ENCODE measurements around the gene ZNF554.

DNA sequence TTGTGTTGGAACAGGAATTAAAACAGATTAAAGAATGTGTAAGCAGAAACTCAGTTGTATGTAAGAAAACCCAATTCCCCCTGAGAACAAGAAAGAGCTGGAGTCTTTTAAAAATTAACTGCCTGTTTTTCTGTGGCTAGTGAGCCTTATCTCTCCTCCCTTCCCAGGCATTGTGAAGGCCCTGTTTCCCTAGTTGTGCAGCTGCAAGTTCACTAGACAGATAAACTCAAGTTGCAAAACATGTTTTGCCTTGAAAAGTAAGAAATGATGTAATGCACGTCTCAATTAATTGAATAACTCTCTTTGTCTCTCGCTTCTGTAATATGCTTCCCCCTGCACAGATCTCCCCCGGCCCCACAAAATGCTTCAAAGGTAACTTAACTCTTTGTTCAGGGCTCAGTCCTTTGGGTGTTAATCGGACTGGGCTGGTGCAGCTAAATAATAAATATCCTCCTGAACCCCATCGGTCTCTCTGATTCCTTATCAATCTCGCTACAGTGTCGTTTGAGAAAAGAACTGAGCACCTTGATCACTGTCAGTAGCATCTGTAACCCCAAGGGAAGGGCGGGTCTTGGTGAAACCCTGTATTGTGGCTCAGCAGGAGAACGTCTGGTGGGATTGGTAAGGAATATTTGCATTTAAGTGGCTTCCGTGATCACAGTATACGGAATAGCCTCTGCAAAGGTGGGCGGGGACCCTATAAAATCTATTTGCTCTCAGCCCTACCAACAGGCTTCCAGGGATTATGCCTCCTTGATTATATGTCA is 45.8 kb downstream of the ZNF554 start:
- no peak for TF ChIP-seq JUND (IDR thresholded peaks at IDR 0.05)
- TF ChIP-seq, protein P1, sequence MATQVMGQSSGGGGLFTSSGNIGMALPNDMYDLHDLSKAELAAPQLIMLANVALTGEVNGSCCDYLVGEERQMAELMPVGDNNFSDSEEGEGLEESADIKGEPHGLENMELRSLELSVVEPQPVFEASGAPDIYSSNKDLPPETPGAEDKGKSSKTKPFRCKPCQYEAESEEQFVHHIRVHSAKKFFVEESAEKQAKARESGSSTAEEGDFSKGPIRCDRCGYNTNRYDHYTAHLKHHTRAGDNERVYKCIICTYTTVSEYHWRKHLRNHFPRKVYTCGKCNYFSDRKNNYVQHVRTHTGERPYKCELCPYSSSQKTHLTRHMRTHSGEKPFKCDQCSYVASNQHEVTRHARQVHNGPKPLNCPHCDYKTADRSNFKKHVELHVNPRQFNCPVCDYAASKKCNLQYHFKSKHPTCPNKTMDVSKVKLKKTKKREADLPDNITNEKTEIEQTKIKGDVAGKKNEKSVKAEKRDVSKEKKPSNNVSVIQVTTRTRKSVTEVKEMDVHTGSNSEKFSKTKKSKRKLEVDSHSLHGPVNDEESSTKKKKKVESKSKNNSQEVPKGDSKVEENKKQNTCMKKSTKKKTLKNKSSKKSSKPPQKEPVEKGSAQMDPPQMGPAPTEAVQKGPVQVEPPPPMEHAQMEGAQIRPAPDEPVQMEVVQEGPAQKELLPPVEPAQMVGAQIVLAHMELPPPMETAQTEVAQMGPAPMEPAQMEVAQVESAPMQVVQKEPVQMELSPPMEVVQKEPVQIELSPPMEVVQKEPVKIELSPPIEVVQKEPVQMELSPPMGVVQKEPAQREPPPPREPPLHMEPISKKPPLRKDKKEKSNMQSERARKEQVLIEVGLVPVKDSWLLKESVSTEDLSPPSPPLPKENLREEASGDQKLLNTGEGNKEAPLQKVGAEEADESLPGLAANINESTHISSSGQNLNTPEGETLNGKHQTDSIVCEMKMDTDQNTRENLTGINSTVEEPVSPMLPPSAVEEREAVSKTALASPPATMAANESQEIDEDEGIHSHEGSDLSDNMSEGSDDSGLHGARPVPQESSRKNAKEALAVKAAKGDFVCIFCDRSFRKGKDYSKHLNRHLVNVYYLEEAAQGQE (IDR thresholded peaks at IDR 0.05), result no peak
- TF ChIP-seq, protein P2, sequence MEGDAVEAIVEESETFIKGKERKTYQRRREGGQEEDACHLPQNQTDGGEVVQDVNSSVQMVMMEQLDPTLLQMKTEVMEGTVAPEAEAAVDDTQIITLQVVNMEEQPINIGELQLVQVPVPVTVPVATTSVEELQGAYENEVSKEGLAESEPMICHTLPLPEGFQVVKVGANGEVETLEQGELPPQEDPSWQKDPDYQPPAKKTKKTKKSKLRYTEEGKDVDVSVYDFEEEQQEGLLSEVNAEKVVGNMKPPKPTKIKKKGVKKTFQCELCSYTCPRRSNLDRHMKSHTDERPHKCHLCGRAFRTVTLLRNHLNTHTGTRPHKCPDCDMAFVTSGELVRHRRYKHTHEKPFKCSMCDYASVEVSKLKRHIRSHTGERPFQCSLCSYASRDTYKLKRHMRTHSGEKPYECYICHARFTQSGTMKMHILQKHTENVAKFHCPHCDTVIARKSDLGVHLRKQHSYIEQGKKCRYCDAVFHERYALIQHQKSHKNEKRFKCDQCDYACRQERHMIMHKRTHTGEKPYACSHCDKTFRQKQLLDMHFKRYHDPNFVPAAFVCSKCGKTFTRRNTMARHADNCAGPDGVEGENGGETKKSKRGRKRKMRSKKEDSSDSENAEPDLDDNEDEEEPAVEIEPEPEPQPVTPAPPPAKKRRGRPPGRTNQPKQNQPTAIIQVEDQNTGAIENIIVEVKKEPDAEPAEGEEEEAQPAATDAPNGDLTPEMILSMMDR (IDR thresholded peaks at IDR 0.05; ENCODE audit: low read depth, low read length, missing input control), result no peak
- TF ChIP-seq FOXA1 (IDR thresholded peaks at IDR 0.05), result no peak
- TF ChIP-seq, protein P3, sequence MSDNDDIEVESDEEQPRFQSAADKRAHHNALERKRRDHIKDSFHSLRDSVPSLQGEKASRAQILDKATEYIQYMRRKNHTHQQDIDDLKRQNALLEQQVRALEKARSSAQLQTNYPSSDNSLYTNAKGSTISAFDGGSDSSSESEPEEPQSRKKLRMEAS (IDR thresholded peaks at IDR 0.05), result no peak
- no peak for TF ChIP-seq YY1 (IDR thresholded peaks at IDR 0.05)
- no peak for TF ChIP-seq HNF4G (IDR thresholded peaks at IDR 0.05)
- TF ChIP-seq, protein P4, sequence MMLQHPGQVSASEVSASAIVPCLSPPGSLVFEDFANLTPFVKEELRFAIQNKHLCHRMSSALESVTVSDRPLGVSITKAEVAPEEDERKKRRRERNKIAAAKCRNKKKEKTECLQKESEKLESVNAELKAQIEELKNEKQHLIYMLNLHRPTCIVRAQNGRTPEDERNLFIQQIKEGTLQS (IDR thresholded peaks at IDR 0.05), result no peak
